HEK293T (cell line): ENCODE measurements around the gene CNGB1.

ENCODE experiments used
- ARNT ChIP-seq: fragments of 450-650 bp; IDR thresholded peaks from 2 replicates; pipeline ENCODE4 v1.6.1; 2017; ENCODE audit warnings: mild to moderate bottlenecking
- CTBP1 ChIP-seq: fragments of 450-650 bp; IDR thresholded peaks from 2 replicates; pipeline ENCODE4 v1.6.1; 2016; ENCODE audit warnings: borderline replicate concordance
- FOXA1 ChIP-seq: fragments of 450-650 bp; IDR thresholded peaks from 2 replicates; pipeline ENCODE4 v1.6.1; 2016; ENCODE audit warnings: mild to moderate bottlenecking
- FOXM1 ChIP-seq: fragments of 450-650 bp; IDR thresholded peaks from 2 replicates; pipeline ENCODE4 v1.6.1; 2017; ENCODE audit warnings: mild to moderate bottlenecking, borderline replicate concordance
- HDGF ChIP-seq: fragments of 450-650 bp; IDR thresholded peaks from 2 replicates; pipeline ENCODE4 v1.6.1; 2017; ENCODE audit warnings: antibody characterized with exemption, borderline replicate concordance
- L3MBTL2 ChIP-seq: fragments of 450-650 bp; conservative IDR thresholded peaks from 2 replicates; pipeline ENCODE4 v1.6.1; 2016; ENCODE audit warnings: mild to moderate bottlenecking
- SP1 ChIP-seq: fragments of 450-650 bp; IDR thresholded peaks from 2 replicates; pipeline ENCODE4 v1.6.1; 2017
- TARDBP ChIP-seq: fragments of 450-650 bp; IDR thresholded peaks from 2 replicates; pipeline ENCODE4 v1.6.1; 2016
- ZNF384 ChIP-seq: fragments of 450-650 bp; IDR thresholded peaks from 2 replicates; pipeline ENCODE4 v1.6.1; 2016

DNA sequence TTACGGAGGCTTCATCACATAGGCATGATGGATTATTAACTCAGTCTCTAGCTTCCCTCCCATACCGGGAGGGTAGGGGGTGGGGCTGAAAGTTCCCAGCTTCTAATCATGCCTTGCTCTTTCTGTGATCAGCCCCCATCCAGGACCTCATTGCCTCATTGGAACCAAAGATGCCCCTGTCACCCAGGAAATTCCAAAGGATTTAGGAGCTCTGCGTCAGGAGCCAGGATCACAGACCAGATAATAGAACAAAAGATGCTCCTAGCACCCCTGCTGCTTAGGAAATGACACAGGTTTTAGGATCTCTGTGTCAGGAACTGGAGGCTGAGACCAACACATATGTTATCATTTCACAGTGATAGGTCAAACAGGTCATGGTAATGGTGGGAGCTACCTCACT lies 40.0 kb upstream of the CNGB1 start:
- TF ChIP-seq L3MBTL2, result no peak
- TF ChIP-seq ZNF384, result no peak
- no peak for TF ChIP-seq FOXA1
- no peak for TF ChIP-seq ARNT
- TF ChIP-seq SP1, result no peak
- no peak for TF ChIP-seq HDGF
- no peak for TF ChIP-seq CTBP1
- no peak for TF ChIP-seq FOXM1
- no peak for TF ChIP-seq TARDBP
